Measurements from ENCODE around the gene TSPAN13.

Gene TSPAN13

DNA sequence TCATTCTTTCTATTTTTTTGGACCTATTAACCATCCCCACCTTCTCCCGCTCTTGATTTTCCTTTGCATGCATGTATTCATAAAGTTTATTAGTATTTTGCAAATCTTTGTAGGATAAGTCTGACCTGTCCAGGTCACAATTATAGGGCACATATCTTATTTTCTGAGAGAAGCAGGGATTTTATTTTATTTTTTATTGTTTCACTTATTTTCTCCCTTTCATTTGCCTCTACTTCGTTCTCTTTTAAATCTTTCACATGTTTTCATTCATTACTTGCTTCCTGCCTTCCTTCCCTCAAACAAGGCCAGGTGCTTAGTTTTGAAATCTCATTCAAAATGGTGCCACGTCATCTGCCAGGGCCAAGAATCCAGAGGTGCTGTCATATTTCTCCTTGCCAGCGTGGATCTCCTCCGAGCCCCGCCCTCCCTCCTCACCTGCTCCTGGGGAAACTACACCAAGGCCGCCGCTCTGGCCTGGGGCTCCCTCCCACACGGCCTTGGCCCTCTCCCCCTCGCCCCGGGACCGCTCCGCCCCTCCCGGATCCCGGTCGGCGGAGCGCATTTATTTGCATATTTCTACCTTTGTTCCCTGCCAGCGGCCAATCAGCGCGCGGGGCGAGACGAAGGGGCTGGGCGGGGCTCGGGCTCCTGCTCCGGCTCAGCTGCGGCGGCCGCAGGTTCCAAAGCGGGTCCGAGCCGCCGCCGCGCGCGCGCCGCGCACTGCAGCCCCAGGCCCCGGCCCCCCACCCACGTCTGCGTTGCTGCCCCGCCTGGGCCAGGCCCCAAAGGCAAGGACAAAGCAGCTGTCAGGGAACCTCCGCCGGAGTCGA is at the start of gene TSPAN13:
Gene TSPAN13 (plus strand): TSS at position 654 of the 830 bp plus-strand sequence. CDS start 213 bp downstream, outside the sequence.
- peak; percentile 52 for DNase-seq

DNA sequence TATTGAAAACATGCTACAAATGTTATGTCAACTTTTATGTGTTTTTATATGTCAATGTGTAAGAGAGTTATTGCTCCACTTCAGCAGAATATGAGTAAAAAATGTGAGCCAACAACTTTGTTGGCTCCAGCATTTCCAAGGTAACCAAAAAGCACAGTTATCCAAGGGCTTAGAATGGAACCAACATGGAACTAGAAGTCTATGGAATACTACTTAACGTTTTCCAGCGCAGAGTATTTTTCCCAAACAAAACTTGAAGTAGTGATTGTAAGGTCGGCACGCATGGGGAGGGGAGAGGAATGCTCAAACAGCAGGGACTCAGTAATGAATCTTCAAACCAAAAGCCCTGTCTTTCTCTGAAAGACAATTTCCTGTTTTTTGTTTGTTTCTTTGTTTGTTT is 45.0 kb upstream of the TSPAN13 start:
- DNase-seq = no peak

DNA sequence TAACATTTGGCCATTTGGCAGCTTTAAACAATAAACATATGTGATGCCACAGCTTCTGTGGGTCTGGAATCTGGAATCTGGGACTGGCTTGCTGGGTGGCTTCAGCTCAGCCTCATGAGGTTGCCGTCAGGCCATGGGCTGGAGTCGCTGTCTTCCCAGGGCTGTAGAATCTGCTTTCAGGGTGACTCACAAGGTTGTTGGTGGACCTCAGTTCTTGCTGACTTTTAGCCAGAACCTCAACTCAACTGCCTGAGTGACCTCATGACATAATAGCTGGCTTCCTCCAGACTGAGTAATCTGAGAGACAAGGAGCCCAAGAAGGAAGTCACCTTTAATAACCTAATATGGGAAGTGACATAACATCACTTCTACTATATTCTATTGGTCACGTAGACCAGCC is 44.6 kb upstream of the TSPAN13 start:
- DNase-seq = no peak

DNA sequence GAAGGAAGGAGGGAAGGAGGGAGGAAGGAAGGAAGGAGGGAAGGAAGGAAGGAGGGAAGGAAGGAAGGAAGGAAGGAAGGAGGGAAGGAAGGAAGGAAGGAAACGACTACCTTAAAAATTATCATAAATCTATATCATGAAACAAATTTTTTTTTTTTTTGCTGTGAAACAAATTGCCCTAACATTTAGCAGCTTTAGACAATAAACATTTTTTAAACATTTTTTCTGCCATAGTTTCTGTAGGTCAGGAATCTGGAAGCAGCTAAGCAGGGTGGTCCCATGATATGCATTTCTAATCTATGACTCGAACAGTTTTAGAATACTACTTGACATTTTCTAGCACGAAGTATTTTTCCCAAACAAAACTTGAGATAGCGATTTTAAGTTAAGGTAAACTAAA is 42.9 kb upstream of the TSPAN13 start:
- no peak for DNase-seq

DNA sequence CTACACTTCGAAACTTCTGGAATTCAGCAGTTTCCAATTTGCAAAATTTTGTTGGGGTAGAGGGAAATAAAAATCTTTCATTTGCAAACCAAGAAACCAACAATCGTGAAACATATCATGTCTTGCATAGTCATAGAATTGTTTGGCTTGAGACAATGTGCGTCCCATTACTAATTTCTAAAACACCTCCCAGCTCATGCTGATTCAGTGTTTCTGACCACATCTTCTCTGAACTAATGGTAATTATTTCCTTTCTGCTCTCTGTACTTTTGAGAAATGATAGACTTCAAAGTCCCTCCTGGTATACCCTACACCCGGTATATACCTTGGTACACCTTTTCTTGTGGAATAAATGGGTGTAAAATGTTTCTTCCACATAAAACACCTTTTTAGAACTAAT is 41.8 kb upstream of the TSPAN13 start:
- no peak for DNase-seq

DNA sequence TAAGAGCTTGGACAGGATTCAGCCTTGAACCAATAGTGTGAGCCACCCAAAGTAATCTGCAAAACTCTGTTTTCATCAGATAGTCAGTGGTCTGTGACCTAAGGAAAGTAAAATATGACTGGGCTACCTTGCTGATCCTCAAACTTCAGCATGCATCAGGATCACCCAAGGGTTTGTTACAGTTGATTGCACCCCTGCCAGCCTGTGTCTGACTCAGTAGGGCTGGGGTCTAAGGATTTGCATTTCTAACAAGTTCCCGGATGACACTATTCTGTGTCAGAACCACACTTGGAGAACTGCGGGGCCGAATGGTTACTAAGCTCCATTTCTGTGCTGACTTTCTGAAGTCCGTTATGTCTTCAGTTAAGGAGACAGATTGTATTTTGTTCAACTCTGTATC is 40.6 kb upstream of the TSPAN13 start:
- no peak for DNase-seq

DNA sequence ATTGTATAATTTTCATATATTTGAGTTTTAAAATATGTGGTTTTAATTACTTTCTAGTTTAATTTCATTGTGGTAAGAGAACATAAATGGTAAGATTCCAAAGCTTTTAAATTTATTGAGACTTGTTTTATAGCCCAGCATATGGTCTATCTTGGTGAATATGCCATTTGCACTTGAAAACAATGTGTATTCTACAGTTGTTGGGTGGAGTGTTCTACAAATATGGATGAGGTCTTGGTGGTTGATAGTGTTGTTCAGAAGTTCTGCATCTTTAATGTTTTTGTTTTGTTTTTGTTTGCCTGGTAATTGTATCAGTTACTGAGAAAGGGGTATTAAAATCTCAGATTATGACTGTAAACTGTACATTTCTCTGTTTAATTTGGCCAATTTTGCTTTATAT is 37.6 kb upstream of the TSPAN13 start:
- DNase-seq = no peak

DNA sequence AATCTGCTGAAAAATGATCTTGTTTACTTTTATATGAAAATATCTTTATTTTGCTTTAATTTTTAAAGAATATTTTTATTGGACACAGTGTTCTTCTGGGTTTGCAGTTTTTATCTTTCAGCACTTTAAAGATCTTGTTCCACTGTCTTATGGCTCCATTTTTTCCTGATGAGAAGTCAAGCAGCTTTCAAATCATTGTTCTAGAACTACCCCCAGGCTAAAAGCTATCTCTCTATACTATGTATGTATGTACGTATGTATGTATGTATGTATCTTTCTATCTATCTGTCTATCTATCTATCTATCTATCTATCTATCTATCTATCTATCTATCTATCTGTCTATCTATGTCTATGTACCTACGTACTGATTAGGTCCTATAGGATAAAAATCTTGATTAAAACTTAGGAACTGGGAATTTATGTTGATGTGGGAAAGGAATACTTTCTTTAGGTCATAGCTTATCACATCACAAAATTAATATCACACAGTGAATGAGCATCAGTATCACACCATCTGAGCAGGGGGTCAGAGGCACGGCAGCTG is 35.4 kb upstream of the TSPAN13 start:
- no peak for DNase-seq

DNA sequence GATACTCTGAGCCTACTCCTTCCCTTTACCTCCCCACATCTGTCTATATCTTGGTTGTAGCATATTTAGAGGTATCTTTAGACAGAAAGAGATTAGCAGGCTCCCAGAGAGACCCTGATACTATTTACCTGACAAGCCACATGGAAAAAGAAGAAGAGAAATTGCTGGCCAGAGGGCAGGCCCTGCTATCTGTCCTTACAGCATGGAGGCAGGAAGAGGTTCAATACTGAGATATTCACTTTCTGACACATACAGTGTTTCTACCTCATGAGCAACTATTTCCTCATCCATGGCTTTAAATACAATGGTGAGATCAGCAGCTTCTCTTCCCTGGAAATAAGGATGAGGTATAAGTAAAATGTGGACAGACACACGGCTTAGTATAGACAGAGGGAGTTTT is 33.9 kb upstream of the TSPAN13 start:
- no peak for DNase-seq

DNA sequence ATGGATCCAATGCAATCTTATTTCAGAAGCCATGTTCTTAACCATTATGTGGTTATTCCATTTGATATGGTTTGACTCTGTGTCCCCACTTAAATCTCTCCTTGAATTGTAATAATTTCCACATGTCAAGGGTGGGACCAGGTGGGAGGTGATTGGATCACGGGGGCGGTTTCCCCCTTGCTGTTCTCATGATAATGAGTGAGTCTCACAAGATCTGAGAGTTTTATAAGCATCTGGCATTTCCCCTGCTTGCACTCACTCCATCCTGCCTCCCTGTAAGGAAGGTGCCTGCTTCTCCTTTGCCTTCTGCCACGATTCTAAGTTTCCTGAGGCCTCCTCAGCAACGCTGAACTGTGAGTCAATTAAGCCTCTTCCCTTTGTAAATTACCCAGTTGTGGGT is 32.0 kb upstream of the TSPAN13 start:
- DNase-seq = no peak

DNA sequence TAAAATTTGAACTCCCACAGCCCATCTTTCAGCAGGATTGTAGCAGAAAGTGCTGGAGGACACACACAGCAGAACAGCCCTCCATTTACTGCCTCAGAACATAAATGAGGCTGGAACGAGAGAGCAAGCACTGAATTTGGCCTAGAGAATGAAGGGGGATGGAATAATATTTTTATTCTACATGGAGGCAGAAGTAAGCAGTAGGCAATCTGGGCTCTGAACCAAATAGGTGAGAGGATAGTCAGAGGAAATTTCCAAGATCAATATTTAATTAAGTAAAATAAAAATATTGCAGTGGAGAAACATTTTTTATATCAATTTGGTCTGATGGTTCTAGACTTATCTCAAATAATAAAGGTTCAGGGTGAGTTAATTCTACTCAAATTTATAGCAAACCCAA is 29.2 kb upstream of the TSPAN13 start:
- no peak for DNase-seq

DNA sequence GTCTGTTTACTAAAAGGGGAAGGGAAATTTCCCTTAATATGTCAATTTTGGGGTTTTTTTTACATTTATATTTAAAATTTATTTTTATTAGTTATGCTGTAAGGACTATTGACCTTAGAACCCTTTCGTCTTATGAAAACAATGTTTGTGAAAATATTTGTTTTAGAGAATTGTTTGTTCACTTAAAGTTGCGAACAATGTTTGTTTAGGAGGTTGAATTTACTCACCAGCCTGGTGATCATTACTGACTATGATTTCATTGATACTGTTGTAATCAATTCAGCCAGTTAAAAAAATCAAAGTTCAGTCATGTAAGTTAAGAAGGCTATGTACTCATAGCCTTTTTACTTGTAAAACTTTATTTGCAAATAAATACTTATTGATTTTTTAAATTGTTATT is 27.4 kb upstream of the TSPAN13 start:
- DNase-seq = no peak

DNA sequence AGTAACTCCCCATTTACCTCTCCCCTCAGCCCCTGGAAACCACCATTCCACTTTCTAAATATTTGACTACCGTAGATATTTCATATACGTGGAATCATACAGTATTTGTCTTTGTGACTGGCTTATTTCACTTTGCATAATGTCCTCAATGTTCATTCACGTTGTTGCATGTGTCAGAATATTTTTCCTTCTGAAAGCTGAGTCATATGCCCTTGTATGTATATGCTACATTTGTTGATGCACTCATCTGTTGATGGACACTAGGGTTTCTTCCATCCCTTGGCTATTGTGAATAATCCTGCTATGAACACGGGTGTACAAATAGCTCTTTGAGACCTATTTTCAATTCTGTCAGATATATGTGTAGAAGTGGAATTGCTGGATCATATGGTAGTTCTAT is 25.8 kb upstream of the TSPAN13 start:
- no peak for DNase-seq

DNA sequence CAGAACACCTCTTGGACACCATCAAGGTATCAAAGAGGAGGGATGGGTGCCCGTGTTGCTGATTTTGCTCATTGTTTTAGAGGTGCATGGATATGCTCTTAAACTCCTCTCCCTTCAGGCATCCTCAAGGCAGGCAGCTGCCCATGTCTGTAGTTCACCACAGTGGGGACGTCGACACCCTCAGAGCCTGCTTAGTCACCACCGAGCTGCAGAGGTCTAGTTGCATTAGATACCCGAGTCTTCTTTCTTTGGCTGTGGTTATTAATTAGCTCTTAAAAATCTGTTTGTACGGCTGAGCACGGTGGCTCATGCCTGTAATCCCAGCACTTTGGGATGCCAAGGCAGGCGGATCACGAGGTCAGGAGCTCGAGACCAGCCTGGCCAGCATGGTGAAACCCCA is 24.7 kb upstream of the TSPAN13 start:
- no peak for DNase-seq

DNA sequence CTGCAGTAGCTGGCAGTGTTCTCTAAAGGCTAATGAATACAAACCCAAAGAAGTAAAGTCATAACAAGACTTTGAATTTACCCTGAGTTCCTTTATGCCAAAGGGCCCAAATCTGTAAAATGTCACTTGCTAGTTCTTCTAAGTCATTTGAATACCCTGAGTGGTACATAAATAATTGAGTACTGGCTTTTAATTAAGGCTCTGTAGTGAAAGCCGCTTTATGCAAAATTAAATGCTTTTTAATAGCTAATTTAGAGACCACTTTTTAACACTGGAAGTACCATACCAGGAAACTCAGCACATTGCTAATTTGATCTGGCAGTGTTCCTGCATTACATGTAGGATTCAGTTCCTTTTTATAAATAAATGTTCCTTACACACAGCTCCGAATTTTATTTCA is 24.0 kb upstream of the TSPAN13 start:
- no peak for DNase-seq

DNA sequence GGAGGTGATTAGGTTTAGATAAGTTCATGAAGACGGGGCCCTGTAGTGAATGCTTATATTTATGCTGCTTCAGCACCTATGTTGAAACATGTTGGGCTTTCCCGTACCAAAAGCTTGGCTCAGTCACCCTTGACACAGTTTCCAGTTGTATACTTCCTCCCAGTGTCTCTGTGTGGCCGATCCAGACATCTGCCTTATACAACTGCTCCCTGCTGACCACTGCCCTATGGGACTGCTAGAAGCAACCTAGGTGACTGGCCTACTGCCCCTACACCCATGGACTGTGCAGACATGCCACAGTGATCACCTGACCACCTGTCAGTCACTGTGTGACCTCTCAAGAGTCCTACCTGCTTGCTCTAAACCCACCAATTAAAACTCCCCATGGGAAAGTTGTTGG is 22.6 kb upstream of the TSPAN13 start:
- no peak for DNase-seq

DNA sequence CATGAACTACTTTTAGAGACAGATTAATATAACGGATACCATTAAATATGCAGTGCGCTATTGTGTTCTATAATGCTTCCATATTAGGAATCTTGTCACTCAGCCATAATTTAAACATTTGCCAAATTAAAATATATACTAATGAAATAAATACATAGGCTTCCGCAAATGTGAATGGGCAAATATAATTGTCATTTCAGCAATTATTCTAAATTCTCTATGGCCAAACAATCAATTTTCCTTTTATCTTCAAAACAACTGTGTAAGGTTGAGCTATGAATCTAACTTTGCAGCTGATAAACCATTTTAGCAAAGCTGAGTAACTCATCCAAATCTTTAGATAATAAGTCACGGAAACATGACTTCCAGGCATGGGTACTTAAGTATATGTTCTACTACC is 20.7 kb upstream of the TSPAN13 start:
- no peak for DNase-seq

DNA sequence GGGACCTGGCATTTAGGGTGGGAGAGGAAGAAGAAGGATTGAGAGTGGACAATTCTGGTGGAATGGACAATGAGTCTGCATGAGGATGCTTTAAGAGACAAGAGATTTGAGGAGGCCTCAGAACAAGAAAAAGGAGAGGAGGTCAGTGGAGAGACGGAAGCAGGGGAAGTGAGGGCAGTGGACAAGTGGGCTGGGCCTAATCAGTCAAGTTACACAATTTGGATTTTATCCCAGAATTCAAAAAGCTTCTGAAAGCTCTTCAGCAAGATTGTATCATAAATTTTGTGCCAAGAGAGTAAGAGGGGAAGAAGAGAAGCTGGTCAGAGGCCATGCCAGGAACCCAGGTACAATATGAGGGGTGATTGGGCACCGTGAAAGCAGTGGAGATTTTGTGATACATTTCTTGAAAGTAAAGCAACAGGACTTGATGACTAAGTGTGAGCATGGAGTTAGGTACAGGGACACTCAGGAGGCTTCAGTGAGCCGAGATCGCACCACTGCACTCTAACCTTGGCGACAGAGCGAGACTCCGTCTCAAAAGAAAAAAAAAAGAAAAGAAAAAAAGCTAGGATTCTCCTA is 19.3 kb upstream of the TSPAN13 start:
- no peak for DNase-seq

DNA sequence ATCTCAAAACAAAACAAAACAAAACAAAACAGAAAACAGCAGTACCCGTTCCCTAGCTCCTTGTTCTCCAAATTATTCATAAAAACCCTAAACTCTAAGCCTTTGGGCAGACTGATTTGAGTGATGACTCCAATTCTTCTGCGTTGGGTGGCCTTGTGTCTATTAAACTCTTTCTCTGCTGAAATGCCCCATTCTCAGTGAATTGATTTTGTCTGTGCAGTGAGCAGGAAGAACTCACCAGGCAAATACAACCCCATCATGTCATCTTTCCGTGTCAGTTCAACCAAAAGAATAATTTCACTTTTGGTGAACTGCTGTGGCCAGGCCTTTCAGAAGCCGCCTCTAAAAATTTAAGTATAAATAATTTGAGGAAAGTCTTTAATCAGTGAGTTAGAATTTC is 18.5 kb upstream of the TSPAN13 start:
- no peak for DNase-seq

DNA sequence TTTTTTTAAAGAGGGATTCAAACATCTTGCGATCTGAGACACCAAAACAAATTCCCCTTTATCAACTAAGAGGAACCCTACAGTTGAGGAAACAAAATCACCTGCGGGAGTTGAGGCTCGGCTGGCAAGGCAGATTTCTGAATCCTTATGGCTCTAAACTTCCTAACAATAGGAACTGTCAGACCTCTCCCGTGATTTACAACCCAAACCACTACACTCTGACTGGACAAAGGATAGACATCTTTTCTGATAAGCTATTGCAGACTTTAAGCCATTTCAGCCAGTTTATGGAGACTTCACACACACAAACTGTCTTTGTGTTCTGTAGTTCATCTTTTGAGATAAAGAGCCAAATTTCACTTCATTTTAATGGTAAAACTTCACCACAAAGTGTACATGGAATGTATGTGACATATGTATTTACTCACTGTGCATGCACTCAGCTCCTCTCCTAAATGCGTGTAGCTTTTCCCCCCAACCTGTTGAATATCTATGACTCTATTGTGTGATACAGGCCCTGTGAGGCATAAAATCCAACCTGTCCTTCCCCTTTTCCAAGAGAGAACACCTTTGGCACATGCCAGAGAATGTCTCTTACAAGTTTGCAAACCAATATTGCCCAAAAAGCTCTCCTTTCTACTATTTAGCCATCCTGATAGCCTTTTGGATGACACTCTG is 15.4 kb upstream of the TSPAN13 start:
- DNase-seq = no peak

DNA sequence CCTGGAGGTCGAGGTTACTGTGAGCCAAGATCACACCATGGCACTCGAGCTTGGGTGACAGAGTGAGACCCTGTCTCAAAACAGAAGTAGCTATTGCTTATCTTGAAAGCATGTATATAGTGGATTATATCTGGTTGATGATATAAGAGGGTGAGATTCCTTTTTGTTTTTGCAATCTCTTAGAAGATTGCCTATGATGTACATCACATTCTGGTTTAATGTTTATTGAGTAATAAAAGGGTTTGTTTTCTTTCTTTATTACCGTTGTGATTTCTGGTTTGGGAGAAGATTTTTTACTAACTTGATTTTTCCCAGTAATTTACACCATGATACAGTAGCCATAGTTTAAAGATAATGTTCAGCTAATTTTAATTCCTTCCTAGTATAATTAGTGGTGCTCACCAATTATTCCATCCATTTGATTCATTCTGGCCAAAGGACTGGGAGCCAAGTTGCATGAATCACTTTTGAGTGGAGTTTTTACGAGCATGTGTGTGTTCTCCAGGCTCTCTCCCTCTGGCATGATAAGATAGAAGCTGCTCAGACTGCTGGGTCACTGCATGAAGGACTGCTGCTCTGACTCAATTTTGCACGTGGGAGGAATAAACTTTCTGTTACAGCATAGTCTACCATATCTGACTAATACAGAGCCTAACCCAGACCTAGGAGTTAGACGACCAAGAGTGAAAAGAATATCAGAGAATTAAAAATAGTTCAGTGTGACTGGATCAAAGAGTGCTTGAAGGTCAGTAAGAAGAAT is 13.5 kb upstream of the TSPAN13 start:
- no peak for DNase-seq

DNA sequence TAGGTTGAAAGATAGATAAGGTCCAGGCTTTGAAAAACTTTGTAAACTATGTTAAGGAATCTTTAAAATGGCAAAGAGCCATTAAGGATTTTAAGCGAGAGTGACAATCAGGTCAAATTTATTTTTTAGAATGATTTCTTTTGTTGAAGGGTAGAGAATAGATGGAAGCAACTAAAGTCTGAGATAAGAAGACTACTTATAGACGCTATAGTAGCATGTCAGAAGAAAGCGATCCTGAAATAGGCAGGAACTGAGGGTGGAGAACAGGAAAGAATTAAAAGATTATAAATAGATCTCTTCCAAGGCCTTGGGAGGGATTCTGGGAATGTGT is 13.0 kb upstream of the TSPAN13 start:
- no peak for DNase-seq

DNA sequence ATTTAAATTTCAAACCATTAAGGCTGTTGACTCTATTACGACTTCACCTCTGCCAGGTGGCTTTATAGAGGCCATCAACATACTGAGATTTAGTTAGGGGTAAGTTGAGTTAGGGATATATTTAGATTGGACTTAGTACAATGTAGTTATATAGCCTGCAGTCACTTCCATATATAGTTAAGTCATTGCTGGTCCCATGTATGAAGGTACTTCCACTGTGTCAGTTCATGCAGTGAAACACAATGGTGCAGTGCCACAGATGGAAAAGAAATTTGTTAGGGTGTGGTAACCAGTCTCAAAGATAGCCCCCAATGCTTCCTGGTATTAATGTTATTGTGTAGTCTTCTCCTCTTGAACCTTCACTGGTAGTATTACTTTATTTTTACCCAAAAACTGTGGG is 12.6 kb upstream of the TSPAN13 start:
- DNase-seq = no peak
